Dedifferentiated amniotic fluid mesenchymal stem cell (primary cell): ENCODE measurements around the gene ADCY1.

Source experiments
- DNase-seq: peaks from one replicate; pipeline ENCODE4 v3.0.0-alpha.2; 2016; ENCODE audit errors: extremely low spot score

ADCY1 gene

DNA sequence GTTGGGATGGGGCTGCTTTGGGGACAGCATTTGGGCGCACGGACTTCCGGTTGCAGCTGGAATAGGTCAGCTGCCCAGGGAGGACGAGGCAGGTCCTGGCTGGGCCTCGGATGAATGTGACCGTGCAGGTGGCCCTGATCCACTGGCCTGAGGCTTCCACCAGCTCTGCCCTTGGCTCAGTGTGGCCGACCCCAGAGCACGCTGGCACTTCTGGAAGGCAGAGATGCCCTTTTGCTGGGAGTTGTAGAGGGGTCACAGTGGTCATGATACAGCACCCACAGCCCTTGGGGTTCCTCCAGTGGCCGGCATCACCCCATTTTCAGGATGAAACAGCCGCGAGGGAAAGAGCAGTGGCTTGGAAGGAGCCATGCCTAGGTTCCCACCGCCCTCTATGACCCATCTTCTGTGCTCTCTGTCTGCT is 19.0 kb downstream of the ADCY1 start:
- DNase-seq: no peak

DNA sequence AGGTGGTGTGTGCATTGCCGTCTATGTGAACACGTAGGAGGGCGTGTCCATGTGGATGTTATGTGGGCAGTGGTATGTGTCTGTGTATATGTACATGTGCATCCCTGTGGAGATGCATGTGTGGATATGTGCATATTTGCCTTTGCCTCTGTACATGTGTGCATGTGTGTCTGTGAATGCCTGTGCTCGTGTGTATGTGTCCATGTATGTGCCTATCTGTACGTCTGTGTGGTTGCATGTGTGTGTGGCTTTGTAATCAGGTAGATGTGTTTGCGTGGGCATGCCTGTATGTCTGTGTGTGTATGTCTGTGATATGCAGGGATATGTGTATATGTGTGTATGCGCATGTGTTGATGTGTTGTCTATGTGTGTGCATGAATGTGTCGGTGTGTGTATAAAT is 19.7 kb downstream of the ADCY1 start:
- no peak for DNase-seq

DNA sequence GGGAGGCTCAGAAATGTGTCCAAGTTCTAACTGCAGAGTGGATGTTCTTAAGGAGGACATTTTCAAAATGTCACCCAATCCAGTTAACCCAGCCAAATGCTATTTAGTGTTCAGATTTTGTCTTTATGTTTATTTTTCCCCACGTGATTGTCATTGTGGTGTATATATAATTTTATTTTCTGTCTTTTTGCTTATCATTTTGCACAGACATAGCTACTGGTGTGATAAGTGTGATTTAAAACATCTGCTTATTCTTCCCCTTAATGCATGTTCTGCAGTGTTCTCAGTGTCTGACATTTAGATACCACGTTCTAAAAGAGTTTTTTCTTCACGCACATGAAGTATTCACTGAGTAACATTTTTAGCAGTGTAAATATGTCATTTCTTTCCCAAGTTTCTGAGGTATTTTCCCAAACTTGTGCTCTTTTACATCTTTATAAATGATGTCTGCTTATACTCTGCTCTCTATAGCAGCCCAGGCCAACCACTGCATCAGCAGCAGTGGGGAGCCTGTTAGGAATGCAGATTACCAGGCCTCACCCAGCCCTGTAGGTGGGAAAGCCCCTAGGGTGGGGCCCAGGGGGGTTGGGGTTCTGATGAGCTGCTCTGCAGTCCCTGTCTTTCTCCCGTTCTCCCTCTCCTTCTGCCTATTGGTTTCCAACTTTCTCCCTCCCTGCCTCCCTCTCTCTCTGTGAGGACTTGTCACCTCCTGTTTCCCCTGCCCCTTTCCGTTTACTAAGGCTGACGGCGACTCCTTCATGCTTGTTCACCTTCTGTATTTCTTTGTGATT is 20.8 kb downstream of the ADCY1 start:
- DNase-seq: no peak

DNA sequence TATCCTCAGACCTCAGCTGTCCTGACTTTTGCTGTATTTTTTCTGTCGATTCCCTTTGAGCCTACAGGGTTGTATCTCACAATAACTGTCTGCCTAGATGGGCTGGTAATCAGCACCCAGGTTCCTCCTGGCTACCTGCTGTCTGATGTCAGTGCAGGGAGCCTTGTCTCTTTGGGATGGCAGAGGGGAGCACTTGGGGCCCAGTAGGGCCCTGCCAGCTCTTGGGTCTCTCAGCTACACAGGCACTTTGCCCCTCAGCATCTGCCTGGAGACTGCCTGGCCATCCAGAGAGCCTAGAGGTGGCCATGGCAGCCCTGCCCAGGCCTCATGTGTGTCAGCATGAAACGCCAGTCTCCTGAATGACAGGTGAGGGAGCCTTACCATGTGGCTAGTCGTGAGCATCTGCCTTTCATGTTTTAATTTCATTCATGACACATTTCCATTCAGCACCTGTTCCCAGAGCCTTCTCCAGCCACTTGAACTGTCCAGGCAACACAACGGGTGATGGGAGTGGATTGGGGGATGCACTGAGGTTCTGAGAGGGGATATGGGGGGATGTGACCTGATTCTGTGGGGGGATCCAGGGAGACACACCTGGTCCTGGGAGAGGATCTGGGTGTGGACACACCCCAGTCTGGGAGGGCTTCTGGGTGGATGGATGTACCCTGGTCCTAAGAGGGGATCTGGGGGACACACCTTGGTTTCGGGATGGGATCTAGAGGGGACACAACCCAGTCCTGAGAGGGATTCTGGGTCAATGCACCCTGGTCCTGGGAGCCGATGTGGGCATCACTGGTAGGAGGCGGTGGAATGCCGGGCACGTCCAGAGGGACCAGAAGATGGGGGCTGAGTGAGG is 21.9 kb downstream of the ADCY1 start:
- no peak for DNase-seq

DNA sequence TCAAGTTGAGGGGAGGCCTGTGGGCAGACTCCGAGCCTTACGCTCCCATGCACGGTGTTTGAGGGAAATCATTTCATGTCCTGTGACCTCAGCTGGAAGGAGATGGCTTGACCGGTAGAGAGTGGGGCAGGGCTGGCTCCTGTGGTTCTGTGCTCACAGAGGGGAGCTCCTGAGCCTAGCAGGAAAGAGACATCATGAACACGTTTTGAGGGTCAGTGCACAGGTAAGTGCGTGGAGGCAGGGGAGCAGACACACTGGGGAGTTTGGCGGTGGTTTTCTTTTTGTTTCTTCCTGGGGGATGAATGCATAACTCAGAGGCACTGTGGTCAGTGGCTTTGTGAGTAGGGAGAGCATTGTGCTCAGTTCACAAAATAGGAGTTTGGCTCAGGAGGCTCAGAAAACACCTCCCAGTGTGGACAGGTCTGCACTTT is 22.5 kb downstream of the ADCY1 start:
- DNase-seq: no peak

DNA sequence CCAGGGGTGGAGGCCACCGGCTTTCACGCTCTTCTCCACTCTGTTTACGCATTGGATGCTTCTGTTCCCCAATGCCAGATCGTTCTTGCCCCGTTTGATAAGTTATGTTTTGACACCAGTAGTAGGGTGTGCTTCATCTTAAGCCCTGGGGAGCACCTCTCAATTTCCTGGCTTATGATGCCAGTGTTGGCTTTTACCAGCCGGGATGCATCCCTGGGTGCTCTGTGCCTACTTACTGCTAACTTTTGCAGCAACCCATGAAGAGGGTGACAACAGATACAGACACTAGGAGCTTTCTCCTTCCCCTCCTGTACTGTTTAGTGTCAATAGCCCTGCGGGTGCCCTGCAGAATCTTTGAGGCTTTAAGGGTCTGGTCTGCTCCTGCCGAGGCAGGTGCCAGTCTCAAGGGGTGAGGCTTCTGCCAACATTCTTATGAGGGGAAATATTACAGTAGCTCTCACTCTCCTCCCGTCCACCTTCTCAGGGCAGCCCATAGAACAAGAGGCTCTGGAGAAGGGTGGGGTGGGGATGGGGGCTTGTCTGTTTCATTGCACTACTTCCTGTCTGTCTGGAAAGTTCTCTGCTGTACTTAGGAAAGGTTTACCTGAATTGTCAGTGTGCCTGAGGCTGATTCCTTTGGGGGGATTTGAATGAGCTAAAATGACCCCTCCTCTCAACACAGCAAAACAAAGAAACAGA is 23.3 kb downstream of the ADCY1 start:
- no peak for DNase-seq

DNA sequence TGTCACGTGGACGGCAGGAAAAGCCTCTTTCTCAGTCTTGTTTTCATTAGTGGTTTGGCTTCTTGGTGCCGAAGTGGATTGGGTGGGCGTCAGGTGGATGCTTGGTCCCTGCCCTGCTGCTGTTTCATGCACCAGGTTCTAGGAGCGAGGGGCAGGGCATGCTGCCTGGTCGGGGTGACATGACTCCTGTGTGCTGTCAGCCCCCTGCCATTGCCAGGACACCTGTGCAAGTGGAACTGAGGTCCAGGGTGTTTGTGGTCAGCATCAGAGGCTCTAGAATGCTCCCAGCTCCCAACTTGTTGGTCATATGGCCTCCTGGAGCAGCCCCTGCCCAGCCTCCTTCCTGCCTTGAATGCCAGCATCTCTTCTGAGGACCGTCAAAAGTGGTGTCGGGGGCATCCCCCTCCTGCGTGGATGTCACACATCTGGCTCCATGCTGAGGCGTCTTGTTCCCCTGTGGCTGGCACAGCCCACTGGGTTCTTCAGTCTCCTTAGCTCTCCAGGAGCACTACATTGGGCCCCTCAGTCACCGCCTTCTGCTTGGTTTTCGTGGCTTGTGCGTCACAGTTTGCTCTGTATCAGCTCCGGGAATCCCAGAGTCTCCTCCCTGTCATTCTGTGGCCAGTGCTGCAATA is 24.8 kb downstream of the ADCY1 start:
- DNase-seq: no peak

DNA sequence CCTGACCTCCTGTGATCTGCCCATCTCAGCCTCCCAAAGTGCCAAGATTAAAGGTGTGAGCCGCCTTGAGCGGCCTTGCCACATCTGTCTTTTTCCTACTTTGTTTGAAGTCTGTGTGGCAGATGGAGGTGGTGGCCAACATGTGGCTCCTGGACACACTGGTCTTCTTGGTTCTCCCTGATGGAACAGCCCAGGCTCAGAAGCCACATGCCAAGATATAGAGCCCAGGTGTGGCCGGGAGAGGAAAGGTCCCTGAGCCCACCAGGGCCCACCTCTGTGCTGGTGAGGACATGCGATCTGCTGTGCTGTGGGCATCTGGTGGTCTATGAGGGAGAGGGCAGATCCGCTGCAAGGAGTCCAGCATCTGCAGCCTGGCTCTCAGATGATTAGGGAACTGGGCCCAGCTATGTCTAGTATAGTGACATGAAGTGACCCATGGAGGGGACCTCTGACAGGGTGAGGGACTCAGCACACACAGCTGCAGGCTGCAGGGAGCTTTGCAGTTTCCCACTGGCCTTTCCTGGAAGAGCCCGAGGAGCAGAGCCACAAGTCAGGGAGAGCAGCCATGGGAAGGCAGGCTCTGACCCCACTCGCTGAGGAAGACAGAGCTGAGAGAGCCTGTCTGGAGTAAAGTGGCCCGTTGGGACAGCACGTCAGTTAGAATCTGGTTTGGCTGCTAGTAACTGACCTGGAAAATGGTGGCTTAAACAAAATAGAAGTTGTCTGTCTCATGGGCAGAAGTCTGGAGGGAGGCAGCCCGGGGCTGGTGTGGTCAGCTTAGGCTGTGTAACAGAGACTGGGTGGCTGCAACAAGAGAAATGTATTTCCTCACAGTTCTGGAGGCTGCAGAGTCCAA is 25.9 kb downstream of the ADCY1 start:
- DNase-seq: no peak

DNA sequence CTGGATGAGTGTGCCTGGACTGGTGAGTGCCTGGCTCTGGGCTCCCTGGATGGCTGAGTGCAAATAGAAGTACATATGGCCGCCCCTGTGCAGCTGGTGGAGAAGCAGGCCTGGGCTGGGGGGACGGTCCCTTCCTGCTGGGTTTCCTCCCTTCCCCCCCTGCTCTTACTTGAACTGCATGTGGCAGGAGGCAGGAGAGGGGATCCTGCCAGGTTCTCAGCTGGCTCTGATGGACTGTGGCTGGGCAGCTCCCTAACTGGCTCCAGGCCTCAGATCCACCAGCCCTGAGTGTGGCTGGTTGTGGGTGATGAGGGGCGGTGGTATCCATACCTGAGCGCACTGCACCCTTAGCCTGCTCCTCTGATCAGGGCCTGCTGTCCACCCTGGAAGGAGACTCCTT is 26.9 kb downstream of the ADCY1 start:
- no peak for DNase-seq

DNA sequence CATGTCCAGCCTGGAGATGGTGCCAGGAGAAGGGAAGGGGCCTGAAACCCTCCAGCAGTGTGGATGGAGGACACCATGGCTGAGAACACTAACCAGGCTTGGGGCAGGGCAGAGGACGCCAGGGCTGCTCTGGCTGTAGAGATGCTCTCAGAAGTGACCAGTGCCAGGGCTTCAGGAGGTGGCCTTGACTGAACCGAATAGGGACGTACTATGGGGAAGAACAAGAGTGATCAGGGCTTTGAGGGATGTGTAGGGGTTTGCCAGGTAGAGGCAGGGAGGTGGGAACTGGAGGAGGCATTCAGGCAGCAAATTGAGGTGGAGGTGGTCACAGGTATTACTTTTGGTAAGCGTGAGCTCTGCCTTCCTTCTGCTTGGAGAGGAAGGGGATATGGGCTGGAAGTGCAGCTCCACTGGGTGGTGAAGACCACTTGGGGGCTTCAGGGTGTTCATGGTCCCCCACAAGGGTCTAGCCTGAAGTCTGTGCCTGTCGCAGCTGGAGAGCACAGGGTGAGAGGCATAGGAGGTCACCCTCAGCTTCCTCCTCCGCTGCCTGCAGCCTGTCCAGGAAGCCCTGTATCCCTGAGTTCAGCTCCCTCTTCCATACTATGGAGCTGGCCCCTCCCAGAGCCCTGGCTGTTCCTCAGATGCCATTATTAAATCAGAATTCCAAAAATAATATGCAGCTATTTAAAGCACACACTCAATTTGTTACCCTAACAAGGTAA is 27.8 kb downstream of the ADCY1 start:
- DNase-seq: no peak

DNA sequence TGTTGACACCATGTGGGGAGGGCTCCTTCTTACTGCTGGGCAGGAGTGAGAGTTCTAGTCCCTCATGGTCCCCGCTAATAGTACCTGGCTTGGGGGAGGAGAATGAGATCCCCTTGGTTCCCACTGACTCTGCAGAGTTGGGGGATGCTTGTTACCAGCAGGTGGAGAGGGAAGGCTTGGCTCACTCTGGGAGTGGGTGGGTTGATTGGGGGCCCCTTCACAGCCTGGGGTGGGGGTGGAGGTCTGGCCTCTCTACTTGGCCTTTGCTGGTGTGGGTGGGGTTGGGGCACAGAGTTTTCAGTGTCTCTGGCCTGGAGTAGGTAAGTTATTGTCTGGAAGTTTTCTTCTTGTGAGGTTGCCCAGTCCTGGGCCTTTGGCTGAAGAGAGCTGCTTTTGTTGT is 31.9 kb downstream of the ADCY1 start:
- no peak for DNase-seq

DNA sequence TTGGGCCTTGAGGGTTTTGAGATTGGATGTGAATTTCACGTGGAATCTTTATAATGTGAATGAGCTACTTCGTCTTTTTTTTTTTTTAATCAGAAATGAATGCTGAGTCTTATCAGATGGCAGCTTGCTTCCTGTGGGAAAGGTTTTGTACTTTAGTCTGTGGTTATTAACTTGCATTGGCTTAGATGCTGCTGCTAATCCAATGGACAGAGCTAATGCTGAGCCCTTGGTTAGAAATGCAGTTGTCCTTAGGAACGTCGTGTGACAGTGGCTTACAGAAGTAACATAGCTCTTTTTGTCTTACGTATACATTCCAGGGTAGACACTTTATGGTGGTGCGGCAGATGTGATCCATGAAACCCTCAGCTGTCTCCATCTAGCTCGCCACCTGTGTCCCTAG is 32.8 kb downstream of the ADCY1 start:
- DNase-seq: no peak

DNA sequence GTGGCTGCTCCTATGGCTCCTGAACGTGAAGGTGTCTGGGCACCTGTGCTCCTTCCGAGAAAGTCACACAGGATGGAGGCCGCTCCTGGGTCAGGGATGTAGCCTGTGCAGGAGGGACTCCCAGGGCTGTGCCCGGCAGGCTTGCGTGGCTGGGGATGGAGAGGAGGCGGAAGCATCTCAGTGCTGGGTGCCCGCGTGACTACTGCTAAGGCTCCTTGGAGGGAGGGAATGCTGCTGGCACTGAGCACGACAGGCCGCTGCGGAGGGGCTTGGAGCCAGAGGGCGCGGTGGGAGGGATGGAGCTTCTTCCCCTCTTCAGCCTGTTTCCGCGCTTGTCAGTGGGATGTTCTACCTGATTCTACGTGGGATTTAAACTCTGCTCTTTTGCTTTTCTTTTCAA is 35.0 kb downstream of the ADCY1 start:
- DNase-seq: no peak

DNA sequence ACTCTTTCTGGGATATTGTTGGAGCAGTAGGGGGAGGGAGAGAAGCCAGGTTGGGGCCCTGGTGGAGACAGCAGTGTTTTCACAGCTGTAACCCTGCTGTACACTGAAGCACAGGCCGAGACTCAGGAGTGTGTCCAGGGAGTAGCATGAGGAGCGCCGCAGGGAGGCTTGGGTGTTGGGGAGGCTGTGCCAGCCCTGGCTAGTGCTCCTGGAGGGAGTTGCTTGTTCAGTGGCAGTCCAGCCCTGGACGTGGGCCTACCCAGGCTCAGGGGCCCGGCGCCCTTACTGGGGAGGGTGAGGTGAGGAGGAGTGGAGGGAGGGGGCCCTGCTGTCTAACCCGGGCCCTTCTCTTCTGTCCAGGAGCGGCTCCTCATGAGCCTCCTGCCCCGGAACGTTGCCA is 35.9 kb downstream of the ADCY1 start:
- no peak for DNase-seq

DNA sequence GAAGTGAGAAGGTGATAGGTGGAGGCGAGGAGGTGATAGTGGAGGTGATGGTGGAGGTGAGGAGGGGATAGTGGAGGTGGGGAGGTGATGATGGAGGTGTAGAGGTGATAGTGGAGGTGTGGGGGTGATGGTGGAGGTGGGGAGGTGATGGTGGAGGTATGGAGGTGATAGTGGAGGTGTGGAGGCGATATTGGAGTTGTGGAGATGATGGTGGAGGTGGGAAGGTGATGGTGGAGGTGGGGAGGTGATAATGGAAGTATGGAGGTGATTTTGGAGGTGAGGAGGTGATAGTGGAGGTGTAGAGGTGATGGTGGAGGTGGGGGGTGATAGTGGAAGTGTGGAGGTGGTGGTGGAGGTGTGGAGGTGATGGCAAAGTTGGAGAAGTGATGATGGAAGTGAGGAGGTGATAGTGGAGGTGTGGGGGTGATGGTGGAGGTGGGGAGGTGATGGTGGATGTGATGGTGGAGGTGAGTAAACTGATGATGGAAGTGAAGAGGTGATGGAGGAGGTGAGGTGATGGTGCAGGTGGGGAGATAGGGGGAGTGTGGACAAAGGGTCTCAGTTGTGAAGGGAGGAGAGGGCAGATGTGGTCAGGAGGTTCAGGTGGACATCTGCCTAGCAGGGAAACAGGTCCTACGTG is 36.6 kb downstream of the ADCY1 start:
- no peak for DNase-seq

DNA sequence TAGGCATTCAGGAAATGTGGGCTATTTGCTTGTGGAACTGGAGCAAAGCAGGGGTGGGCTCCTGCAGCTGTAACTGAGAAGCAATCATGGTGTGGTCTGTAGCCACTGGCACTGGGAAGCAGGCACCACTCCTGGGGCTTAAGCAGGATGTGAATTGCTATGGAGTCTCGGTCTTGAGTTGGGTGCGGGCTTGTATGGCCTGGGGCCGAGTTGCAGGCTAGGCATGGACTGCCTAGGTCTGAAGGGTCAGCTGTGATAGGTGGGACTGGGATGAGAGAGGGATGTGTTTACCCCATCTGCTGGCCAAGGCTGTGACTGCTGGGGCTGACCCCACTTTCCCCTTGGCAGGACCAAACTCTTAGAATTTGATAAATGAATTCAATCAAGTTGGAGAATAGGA is 43.0 kb downstream of the ADCY1 start:
- no peak for DNase-seq

DNA sequence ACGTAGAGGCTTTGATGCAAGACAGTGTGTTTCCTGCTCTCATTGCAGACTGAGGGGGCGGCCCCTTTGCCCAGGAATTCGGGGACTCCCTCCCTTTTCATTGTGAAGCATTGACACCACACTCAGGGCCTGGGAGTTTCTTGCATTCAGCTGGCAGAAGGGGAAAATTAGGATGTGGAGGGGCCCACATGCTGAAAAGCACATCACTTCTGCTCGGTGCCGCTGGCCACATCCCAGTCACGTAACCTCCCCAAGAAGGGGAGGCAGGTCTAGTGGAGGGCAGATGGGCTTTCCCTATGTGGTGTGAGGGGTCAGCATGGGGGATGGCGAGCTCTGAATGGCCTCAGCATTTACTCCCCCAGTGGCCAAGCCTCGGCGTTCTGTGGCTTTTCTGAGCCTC is 47.9 kb downstream of the ADCY1 start:
- no peak for DNase-seq

DNA sequence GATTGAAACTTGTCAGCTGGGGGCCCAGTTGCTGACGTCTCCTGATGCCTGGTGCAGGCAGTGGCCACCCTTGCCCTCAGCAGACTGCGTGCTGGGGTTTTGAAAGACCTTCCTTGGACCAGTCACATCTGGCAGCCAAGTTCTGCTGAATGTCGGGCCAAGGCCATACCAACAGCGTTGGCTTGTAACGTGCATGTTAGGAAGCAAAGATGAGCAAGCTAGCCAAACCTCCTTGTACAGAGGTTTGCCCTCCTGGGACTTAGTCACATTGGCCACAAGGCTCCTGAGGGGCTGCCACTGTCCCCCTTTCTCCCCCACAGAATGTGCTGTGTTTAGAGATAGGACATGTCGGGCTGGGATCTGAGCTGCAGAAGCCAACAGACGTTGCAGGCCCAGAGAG is 49.0 kb downstream of the ADCY1 start:
- no peak for DNase-seq

DNA sequence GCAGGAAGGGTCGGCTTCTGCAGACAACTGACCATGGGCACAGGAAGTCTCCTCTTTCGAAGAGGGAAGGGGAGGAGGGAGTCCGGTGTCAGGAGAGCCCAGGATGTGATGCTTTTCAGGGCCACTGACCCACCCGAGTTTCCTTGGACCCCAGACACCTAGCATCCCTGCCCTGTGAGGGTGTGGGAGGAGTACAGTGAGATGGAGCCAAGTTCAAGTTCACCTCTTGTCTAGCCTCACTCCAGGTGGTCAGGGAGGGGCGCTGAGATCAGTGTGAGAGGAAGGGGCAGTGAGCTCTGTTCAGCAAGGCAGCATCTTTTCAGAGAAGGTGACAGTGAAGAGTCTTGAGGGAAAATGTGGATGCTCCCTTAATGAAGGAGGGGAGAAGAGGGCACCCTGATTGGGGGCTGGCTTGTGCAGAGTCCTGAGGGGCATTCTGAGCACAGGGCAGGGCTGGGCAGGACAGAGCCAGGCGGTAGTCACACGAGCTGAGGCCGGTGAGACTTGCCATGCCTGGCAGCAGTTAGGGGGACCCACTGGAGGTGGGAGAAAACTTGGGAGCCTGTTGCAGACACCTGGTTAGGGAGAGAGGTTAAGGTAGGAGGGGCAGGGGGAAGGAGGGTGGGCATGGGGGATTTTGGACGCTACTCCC is 49.7 kb downstream of the ADCY1 start:
- DNase-seq: no peak

DNA sequence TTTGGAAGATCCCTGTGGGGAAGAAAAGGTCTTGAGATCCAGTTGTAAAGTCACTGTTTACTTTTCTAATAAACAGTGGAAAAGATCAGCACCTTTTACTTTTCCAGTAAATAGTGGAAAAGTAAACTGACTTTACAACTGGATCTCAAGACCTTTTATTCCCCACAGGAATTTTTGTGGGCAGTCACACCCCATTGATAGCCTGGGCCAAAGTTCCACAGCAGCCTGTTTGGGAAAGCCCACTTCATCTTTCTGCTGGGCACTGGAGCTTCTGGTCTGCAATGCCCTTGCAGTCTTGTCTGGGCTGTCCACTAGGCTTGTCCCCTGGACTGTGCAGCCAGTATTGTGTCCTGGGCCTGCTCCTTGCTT is 50.2 kb downstream of the ADCY1 start:
- DNase-seq: no peak
